Subcutaneous adipose tissue (tissue), 4 donors: ENCODE results near the gene ECM1. TPM values are rescaled to one million over a fixed set of nuclear protein-coding genes. Genes with fewer than 3 reads are reported as not detected.

Experiments used
- total RNA-seq, 4 donors: library from RNA; depleted of rRNA; stranded (reverse); fragments of >200 nt; gene quantifications; one replicate each; pipeline ENCODE4 v1.1.0, GENCODE V29; 2016
- TF ChIP-seq, protein P1 (sequence below): fragments of 450-650 bp; IDR thresholded peaks from one replicate; pipeline ENCODE4 v1.5.1; 2016; ENCODE audit warnings: low read depth, mild to moderate bottlenecking, control low read depth, antibody characterized with exemption, moderate library complexity

ECM1 gene
- total RNA-seq, 4 donors from 2014 or later: 12.1 to 53.2 (median 29.5) TPM

- TF ChIP-seq, protein P1, sequence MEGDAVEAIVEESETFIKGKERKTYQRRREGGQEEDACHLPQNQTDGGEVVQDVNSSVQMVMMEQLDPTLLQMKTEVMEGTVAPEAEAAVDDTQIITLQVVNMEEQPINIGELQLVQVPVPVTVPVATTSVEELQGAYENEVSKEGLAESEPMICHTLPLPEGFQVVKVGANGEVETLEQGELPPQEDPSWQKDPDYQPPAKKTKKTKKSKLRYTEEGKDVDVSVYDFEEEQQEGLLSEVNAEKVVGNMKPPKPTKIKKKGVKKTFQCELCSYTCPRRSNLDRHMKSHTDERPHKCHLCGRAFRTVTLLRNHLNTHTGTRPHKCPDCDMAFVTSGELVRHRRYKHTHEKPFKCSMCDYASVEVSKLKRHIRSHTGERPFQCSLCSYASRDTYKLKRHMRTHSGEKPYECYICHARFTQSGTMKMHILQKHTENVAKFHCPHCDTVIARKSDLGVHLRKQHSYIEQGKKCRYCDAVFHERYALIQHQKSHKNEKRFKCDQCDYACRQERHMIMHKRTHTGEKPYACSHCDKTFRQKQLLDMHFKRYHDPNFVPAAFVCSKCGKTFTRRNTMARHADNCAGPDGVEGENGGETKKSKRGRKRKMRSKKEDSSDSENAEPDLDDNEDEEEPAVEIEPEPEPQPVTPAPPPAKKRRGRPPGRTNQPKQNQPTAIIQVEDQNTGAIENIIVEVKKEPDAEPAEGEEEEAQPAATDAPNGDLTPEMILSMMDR: no peak
These were observed 43.3 kb downstream of the ECM1 start for GRCh38 chr1:150551051-150551783.

- TF ChIP-seq, protein P1: no peak
These were observed 43.8 kb downstream of the ECM1 start for GRCh38 chr1:150551784-150552127.

GRCh38 chr1:150552128-150552910 is 44.4 kb downstream of the ECM1 start:
- TF ChIP-seq, protein P1: no peak

- TF ChIP-seq, protein P1: no peak
These were observed 45.0 kb downstream of the ECM1 start for GRCh38 chr1:150552911-150553289.

- TF ChIP-seq, protein P1: no peak
These were observed 45.6 kb downstream of the ECM1 start for GRCh38 chr1:150553392-150554085.

DNA sequence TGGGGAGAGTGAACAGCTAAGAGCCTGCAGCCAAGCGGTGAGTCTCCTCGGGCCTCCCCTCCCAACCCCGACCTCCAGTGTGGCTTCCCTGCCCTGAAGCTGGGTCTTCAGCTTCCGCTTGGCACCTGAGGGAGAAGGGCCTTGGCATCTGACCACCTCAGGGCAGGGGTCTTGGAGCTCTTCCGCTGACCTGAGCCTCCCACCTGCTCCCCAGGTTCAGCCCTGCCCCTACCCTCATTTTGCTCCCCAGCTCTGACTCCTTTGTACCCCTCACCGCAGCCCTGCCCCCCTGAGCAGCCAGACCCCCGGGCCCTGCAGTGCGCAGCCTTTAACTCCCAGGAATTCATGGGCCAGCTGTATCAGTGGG is 46.2 kb downstream of the ECM1 start:
- TF ChIP-seq, protein P1: no peak
